GM12892 (cell line): ENCODE data around the gene HECW1.

Experiments
- POLR2A ChIP-seq: IDR thresholded peaks from 2 replicates; pipeline ENCODE4 v1.6.1; 2011; ENCODE audit warnings: low read depth, low read length, control low read depth
- POLR2AphosphoS5 ChIP-seq: IDR thresholded peaks from 2 replicates; pipeline ENCODE4 v1.6.1; 2011; ENCODE audit warnings: low read depth, low read length, control low read depth

- no peak for TF ChIP-seq POLR2A
- TF ChIP-seq POLR2AphosphoS5: no peak
Measured at GRCh38 chr7:43387932-43388331, 275.5 kb downstream of the HECW1 start.
